OCI-LY1 (cell line): ENCODE results near the gene FOXB2.

Experiments used
- H2AFZ ChIP-seq: fragments of 200-600 bp; sonication (generic), shearing (Covaris generic); 2 replicates; pipeline ENCODE4 v1.6.0; 2014; ENCODE audit warnings: antibody characterized with exemption, mild to moderate bottlenecking, low read length
- H3F3A ChIP-seq: fragments of 200-600 bp; sonication (generic), shearing (Covaris generic); 2 replicates; pipeline ENCODE4 v1.6.0; 2014; ENCODE audit warnings: mild to moderate bottlenecking, antibody characterized with exemption, low read length, moderate library complexity; ENCODE audit not compliant: insufficient read depth
- H3K27ac ChIP-seq: fragments of 200-600 bp; sonication (generic); 2 replicates; pipeline ENCODE4 v1.5.1; 2014; ENCODE audit warnings: low read length, mixed run types, mild to moderate bottlenecking, low read depth; ENCODE audit not compliant: poor library complexity, severe bottlenecking
- H3K27me3 ChIP-seq: fragments of 200-600 bp; sonication (generic); 2 replicates; pipeline ENCODE4 v1.6.0; 2014; ENCODE audit warnings: antibody characterized with exemption, mild to moderate bottlenecking, low read length, moderate library complexity; ENCODE audit not compliant: insufficient read depth
- H3K36me3 ChIP-seq: fragments of 200-600 bp; sonication (generic); 2 replicates; pipeline ENCODE4 v1.6.1; 2014; ENCODE audit warnings: mild to moderate bottlenecking, antibody characterized with exemption, low read length, moderate library complexity, mixed read lengths; ENCODE audit not compliant: insufficient read depth
- H3K4me1 ChIP-seq: fragments of 200-600 bp; sonication (generic); 2 replicates; pipeline ENCODE4 v1.5.1; 2014; ENCODE audit warnings: mild to moderate bottlenecking, low read length, moderate library complexity; ENCODE audit not compliant: insufficient read depth, severe bottlenecking
- H3K4me2 ChIP-seq: fragments of 200-600 bp; sonication (generic), shearing (Covaris generic); 2 replicates; pipeline ENCODE4 v1.6.1; 2014; ENCODE audit warnings: low read length
- H3K4me3 ChIP-seq: fragments of 200-600 bp; sonication (generic); 2 replicates; pipeline ENCODE4 v1.5.1; 2014; ENCODE audit warnings: low read length, low read depth, mild to moderate bottlenecking, mixed read lengths; ENCODE audit not compliant: poor library complexity, severe bottlenecking
- H3K79me2 ChIP-seq: fragments of 200-600 bp; shearing (Covaris generic); 2 replicates; pipeline ENCODE4 v1.6.1; 2016; ENCODE audit warnings: mixed run types, low read length, mixed read lengths; ENCODE audit not compliant: insufficient read depth
- H3K9ac ChIP-seq: fragments of 200-600 bp; sonication (generic), shearing (Covaris generic); 2 replicates; pipeline ENCODE4 v1.6.1; 2014; ENCODE audit warnings: mild to moderate bottlenecking, low read length, mixed read lengths
- H3K9me2 ChIP-seq: fragments of 200-600 bp; sonication (generic), shearing (Covaris generic); 2 replicates; pipeline ENCODE4 v1.6.1; 2014; ENCODE audit warnings: low read depth, mild to moderate bottlenecking, low read length, mixed read lengths
- H3K9me3 ChIP-seq: fragments of 200-600 bp; shearing (Covaris generic); 2 replicates; pipeline ENCODE4 v1.6.1; 2014; ENCODE audit warnings: low read length, mixed read lengths
- H4K20me1 ChIP-seq: fragments of 200-600 bp; sonication (generic), shearing (Covaris generic); 2 replicates; pipeline ENCODE4 v1.6.0; 2016; ENCODE audit warnings: mild to moderate bottlenecking, low read length; ENCODE audit not compliant: insufficient read depth
- EZH2 ChIP-seq: fragments of 200-600 bp; sonication (generic), shearing (Covaris generic); IDR thresholded peaks from 2 replicates; pipeline ENCODE4 v1.8.0; 2017; ENCODE audit warnings: borderline replicate concordance, mixed run types, mild to moderate bottlenecking, antibody characterized with exemption, low read length, moderate library complexity, mixed read lengths
- TF ChIP-seq, protein P1 (sequence below): fragments of 200-600 bp; sonication (generic), shearing (Covaris generic); IDR thresholded peaks from 2 replicates; pipeline ENCODE4 v1.5.1; 2017; ENCODE audit warnings: mild to moderate bottlenecking, antibody characterized with exemption, low read length, moderate library complexity, mixed read lengths

The FOXB2 gene

DNA sequence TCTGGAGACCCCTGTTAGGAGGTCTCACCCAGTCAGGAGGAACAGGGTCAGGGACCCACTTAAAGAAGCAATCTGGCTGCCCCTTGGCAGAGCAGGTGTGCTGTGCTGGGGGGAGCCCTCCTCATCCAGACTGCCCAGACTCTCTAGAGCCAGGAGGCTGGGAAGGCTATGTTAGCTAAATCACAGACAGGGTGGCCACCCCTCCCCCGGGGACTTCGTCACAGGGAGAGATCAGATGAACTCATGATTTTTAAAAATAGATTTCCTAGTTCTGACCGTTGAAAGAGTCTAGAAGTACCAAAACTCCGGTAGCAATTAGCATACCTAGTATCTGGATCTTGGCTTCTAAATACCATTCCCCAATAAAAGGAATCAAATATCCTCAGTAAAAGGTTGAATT is 35.0 kb upstream of the FOXB2 start:
- Histone ChIP-seq H3K79me2 (no peaks in the 10 kb centered on the region), H3K36me3 (no peaks in the 10 kb centered on the region), H3K9me3 (no peaks in the 10 kb centered on the region), H3K9ac (no peak overlapping the region), H3K27me3 (no peaks in the 10 kb centered on the region), H3K4me1 (no peaks in the 10 kb centered on the region), H3K4me3 (no peak overlapping the region), H2AFZ (no peak overlapping the region), H3K9me2 (no peaks in the 10 kb centered on the region), H3K27ac (no peak overlapping the region), H4K20me1 (no peaks in the 10 kb centered on the region), H3F3A (no peaks in the 10 kb centered on the region), H3K4me2 (no peak overlapping the region)
- TF ChIP-seq, protein P1, sequence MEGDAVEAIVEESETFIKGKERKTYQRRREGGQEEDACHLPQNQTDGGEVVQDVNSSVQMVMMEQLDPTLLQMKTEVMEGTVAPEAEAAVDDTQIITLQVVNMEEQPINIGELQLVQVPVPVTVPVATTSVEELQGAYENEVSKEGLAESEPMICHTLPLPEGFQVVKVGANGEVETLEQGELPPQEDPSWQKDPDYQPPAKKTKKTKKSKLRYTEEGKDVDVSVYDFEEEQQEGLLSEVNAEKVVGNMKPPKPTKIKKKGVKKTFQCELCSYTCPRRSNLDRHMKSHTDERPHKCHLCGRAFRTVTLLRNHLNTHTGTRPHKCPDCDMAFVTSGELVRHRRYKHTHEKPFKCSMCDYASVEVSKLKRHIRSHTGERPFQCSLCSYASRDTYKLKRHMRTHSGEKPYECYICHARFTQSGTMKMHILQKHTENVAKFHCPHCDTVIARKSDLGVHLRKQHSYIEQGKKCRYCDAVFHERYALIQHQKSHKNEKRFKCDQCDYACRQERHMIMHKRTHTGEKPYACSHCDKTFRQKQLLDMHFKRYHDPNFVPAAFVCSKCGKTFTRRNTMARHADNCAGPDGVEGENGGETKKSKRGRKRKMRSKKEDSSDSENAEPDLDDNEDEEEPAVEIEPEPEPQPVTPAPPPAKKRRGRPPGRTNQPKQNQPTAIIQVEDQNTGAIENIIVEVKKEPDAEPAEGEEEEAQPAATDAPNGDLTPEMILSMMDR = no peak
- no peak for TF ChIP-seq EZH2

DNA sequence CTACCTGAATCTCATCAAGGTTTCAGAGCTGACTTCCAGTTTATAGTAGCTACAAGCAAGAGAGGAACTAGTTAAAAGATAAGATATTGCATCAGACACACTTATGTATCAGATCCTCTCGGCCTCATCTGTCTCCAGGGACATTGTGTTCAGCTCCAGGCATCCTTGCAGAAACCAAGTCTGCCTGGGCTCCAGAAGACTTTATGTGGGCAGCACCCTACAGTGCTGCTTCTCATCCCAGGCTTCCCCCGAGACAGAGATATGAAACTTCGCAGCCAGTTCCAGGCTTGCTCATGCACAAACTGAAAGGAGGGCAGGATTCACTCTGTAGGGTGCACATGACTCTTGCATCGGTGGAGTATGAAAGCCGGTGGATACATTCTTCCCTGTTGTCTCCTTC is 33.9 kb upstream of the FOXB2 start:
- no peaks in the 10 kb centered on the region for H4K20me1 ChIP-seq
- H3K9me2 ChIP-seq = no peaks in the 10 kb centered on the region
- H3K36me3 ChIP-seq = no peaks in the 10 kb centered on the region
- H3K4me1 ChIP-seq = no peaks in the 10 kb centered on the region
- H3K79me2 ChIP-seq = no peaks in the 10 kb centered on the region
- H2AFZ ChIP-seq = no peak overlapping the region
- H3K27me3 ChIP-seq = no peaks in the 10 kb centered on the region
- no peak overlapping the region for H3K4me3 ChIP-seq
- no peak overlapping the region for H3K27ac ChIP-seq
- H3F3A ChIP-seq = no peaks in the 10 kb centered on the region
- H3K9ac ChIP-seq = no peak overlapping the region
- H3K4me2 ChIP-seq = no peak overlapping the region
- H3K9me3 ChIP-seq = no peaks in the 10 kb centered on the region
- TF ChIP-seq, protein P1 = no peak
- TF ChIP-seq EZH2 = no peak

DNA sequence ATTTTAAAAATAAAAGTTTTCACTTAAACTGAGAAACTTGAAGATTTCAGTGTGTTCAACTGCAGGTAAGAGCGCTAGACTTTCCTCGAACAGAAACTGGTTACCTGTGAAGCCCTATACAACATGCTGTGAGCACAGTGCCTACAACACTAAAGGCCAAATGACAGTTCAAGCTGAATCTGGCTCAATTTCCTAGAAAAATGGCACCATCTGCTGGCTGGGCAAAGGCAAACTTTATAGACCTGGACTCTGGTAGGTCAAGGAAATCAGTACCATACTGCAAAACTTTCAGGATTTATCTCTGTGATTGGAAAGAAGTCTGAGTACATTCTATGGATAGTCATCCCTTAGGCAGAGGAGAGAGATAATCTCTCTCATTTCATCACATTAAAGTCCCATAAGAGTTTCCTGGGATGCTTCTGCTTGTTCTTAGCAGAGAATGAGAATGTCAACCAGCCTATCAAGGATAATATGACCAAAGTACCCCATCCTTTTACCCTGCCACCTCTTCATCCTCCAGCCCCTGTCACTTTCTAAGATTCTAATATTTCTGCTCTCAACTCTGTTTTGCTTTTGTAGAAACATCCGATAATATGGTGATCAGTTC is 31.8 kb upstream of the FOXB2 start:
- no peaks in the 10 kb centered on the region for H3K9me2 ChIP-seq
- H3K9me3 ChIP-seq = no peaks in the 10 kb centered on the region
- no peaks in the 10 kb centered on the region for H3F3A ChIP-seq
- no peak overlapping the region for H3K27ac ChIP-seq
- H3K36me3 ChIP-seq = no peaks in the 10 kb centered on the region
- H3K4me3 ChIP-seq = no peak overlapping the region
- H3K27me3 ChIP-seq = no peaks in the 10 kb centered on the region
- H3K79me2 ChIP-seq = no peaks in the 10 kb centered on the region
- H4K20me1 ChIP-seq = no peaks in the 10 kb centered on the region
- TF ChIP-seq, protein P1 = peak; percentile 60
- no peak for TF ChIP-seq EZH2
- H3K4me1 ChIP-seq = no peaks in the 10 kb centered on the region
- H3K9ac ChIP-seq = no peak overlapping the region
- no peak overlapping the region for H3K4me2 ChIP-seq
- H2AFZ ChIP-seq = no peak overlapping the region
